HG02943 (cell line): ENCODE results near the gene DRGX.

Experiments used
- ATAC-seq: cut with Tn5 transposase; IDR thresholded peaks from one replicate; pipeline ENCODE4 v1.9.1; 2021; ENCODE audit warnings: mild to moderate bottlenecking, low read depth, moderate library complexity; ENCODE audit not compliant: unreplicated experiment

DRGX gene

GRCh38 chr10:49349390-49349789 is 46.5 kb downstream of the DRGX start:
- ATAC-seq = no peak

GRCh38 chr10:49348593-49348992 is 47.3 kb downstream of the DRGX start:
- ATAC-seq = no peak

GRCh38 chr10:49347827-49348226 is 48.1 kb downstream of the DRGX start:
- ATAC-seq = no peak

DNA sequence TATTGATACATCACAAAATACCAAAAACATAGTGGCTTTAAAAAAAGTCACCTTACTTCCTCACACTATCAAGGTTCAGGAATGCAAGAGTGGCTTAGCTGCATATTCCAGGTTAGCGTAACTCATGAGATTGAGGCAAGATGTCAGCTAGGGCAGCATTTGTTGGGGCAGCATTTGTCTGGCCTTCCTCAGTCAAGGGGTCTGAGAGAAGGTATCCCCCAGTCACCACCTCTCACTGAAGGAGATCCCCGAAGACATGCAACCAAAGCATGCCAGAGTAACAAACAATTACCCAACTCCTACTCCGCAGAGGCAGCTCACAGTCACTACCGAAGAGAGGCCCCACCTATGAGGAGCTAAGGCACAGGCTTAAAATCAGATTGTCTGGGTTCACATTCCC is 48.5 kb downstream of the DRGX start:
- ATAC-seq = no peak

DNA sequence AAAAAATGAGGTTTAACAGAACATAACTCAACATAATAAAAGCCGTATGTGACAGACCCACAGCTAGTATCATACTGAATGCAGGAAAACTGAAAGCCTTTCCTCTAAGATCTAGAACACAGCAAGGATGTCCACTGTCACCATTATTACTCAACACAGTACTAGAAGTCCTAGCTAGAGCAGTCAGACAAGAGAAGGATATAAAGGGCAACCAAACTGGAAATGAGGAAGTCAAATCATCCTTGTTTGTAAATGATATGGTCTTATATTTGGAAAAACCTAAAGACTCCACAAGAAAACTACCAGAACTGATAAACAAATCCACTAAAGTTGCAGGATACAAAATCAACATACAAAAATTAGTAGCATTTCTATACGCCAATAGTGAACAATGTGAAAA is 51.0 kb downstream of the DRGX start:
- ATAC-seq = no peak

- ATAC-seq = no peak
Observed at GRCh38 chr10:49338604-49339003, 57.3 kb downstream of the DRGX start.

DNA sequence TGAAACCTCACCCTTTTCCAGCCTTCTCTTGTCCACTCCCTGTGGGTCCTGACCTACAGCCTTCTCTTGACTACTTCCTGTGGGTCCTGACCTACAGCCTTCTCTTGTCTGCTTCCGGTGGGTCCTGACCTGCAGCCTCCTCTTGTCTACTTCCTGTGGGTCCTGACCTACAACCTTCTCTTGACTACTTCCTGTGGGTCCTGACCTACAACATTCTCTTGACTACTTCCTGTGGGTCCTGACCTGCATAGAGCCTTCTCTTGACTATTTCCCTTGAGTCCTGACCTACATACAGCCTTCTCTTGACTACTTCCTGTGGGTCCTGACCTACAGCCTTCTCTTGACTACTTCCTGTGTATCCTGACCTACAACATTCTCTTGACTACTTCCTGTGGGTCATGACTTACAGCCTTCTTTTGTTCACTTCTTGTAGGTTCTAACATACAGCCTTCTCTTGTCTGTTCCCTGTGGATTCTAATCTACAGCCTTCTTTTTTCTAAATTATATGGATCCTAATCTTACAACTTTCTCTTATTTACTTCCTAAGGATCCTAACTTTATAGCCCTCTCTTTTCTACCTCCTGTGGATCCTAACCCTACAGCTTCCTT is 60.4 kb downstream of the DRGX start:
- no peak for ATAC-seq

- no peak for ATAC-seq
Observed at GRCh38 chr10:49334964-49335363, 60.9 kb downstream of the DRGX start.

DNA sequence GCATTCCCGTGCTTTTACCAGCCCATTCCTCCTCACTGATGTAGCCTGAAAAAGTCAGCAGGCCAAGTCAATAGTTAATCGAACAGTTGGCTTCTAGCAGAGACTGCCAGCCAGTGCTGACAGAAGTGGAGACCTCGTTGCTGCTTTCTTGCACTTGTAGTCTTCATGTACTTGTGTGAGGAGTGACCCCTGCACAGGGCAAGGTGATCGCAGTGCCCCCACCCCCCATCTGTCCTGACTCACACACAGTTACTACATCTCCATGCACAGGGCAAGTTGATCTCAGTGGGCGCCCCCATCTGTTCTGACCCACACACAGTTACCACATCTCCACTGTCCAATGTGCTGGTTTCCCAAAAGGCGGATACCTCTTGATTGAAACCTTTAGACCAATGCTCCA is 62.7 kb downstream of the DRGX start:
- ATAC-seq = no peak

DNA sequence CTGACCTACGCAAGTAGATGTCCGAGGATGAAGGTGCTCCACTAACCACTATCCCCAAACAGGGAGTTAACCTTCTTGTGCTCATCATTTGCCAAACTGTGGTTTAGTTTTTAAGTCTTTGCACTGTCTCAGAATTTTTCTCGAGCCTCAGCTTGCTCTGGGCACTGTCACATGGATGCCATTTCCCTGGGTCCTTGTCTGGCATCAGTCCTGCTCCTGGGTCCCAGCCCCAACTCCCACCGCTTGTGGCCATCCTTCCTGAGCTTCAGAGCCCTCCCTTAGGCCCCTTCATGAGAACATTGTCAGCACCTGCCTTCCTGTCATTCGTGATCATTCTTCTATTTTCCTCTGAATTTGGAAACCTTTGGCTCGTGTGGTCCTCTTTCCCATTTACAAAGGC is 63.1 kb downstream of the DRGX start:
- no peak for ATAC-seq

- no peak for ATAC-seq
Observed at GRCh38 chr10:49332333-49332732, 63.6 kb downstream of the DRGX start.

- no peak for ATAC-seq
Observed at GRCh38 chr10:49331431-49331830, 64.5 kb downstream of the DRGX start.

DNA sequence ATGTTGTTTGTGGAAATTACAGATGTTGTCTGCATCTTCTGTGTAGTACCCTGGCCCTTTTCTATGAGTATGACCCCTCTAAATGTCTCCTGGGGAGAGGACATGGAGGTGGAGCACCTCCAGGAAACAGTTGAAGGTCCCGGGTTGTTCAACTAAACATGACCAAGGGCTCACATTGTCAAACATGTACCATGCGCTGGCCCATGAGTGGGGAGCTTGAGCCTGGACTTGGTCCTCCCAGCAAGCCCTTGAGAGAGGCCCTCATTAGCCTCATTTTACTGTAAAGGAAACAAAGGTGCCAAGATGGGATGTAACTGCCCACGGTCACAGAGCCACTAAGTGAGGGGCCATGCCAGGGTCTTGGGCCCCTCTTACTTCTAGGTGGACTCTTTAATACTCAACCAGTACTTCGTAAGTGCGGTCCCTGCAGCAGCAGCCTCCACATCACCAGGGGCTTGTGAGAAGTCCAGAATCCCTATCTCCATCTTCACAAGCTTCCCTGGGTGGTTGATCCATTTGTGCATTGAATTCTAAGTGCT is 65.7 kb downstream of the DRGX start:
- ATAC-seq = no peak

GRCh38 chr10:49329146-49329505 is 66.8 kb downstream of the DRGX start:
- ATAC-seq = no peak

GRCh38 chr10:49328401-49329145 is 67.3 kb downstream of the DRGX start:
- no peak for ATAC-seq

GRCh38 chr10:49327036-49327813 is 68.7 kb downstream of the DRGX start:
- ATAC-seq = no peak

DNA sequence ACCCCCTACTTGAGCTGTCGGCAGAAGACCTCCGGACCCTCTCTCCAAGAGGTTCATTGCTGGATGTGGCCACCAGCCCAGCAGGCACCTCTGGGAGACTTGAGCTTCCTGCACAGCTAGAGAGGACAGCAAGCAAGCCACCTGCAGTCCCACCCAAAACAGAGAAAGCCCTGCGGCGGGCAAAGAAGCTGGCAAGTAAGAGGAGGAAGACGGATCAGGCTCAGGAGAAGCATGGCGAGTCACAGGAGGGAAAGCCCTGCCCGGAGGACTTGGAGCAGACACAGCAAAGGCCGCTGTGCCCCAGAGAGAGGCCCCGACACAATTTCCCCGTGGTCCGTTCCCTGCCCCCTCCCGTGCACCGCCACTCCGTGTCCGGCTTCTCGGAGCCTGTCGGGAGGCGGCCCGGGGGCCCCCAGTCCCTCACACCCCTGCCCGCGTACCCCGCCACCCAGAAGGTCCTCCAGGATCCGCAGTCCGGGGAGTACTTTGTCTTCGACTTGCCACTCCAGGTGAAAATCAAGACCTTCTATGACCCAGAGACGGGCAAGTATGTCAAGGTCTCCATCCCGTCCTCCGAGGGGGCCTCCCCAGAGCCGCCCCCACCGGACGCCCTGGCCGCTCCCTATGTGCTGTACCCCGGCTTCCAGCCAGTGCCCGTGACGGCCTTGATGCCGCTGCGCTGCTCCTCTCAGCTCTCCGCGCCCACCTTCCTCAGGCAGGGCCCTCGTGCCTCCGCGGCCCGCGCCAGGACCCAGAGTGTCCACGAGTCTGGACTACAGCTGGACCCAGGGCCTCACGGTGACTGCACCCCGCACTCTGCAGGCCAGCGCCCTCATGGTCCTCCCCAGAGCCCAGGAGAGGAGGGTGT is 69.7 kb downstream of the DRGX start:
- no peak for ATAC-seq

DNA sequence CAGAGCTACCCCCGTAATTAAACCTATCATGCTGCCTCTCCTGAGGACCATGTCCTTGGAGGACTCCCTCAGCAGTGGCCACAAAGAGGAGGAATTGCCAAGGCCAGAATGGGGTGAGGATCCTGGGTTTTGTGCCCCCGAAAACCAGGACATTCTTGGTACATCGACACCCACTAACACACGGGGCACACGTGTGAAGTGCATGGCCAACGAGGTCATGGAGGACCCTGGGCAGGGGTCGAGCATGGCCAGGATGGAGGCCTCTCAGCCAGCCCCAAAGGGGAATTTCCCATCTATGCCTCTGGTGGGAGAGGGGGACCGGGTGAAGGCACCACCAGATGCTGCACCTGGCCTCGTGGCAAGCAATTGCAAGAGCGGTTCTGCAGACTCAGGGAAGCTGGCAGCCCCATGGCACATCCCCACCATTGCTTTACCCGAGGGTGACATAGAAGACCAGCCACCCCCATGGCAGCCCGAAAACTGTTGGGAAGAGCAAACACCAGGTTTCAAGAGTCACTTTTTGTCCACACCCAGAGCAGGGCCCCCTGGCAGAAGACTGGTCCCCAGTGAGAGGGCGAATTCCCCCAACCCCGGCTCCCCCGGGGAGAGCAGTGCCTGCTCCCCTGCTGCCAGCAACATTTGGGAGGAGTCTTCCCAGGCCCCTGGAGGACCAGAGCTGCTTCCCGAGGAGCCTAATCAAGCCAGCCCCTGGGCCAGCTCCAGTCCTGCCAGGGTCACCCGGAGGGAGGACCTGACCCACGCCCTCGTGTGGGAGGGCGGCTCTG is 70.6 kb downstream of the DRGX start:
- no peak for ATAC-seq

DNA sequence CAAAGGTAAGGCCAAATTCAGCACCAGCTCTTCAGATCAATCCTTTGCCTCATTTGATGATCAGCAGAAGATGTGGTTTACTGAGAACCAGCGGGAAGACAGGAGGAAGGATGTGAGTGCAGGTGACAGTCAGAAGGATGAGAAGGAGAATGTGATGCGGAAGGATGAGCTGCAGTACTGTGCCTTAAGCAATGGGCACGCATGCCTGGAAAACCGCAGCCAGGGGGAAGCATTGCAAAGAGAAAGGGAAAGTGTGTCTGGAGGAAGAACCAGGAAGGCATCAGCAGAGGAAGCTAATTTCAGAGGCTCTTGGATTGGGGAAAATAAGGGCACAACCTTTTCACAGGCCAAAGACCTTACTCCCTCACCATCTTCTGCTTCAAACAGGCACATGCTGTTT is 71.2 kb downstream of the DRGX start:
- ATAC-seq = no peak

GRCh38 chr10:49323896-49324270 is 72.0 kb downstream of the DRGX start:
- ATAC-seq = no peak
